NOMO-1 treated with DMSO at 0.1 percent for 48 hours (cell line): ENCODE data around the gene CDK17.

ENCODE experiments used
- DNase-seq: peaks from one replicate; lab custom pipeline; 2025; ENCODE audit not compliant: unreplicated experiment; lab: John Stamatoyannopoulos, UW

CDK17 gene

DNA sequence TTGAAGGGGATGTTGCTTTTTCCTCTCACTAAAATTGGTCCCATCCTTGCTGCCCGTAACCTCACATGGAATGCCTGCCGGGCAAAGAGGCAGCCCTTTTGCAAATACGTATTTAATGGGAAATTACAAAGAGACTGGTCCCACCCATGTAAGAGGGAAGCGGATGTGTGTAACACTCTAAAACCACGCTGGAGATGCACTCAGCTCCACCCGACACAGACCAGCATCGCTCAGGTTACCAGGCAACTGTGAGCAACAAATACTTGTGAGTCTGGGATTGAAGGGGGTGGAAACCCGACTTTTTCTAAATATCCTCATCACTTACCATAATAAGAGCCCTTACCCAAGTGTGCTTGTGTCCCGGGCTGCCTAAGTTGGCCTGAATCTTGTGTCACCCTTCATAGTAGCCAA, 158.4 kb downstream of the CDK17 start:
- DNase-seq: no peak

GRCh38 chr12:96241431-96241830, 158.8 kb downstream of the CDK17 start:
- DNase-seq: no peak

DNA sequence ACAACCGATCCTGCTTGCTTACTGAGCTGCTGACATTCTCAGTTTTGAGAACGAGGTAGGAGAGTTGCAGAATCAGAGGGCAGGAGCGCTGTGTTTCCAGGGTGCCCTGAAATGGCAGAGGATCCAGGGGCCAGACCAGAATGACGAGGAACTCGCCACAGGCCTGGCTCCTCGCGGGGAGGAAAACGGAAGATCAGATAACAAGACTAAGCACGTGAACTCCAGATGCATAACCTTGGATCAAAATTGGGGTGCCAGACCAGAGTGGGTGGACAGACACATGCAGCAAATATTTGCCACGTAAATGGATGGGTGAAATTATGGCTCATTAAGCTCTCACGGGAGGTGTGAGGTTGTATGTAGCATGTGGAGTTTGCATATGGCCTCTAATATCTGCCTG, 159.6 kb downstream of the CDK17 start:
- DNase-seq: no peak

GRCh38 chr12:96239711-96240635, 160.3 kb downstream of the CDK17 start:
- no peak for DNase-seq

DNA sequence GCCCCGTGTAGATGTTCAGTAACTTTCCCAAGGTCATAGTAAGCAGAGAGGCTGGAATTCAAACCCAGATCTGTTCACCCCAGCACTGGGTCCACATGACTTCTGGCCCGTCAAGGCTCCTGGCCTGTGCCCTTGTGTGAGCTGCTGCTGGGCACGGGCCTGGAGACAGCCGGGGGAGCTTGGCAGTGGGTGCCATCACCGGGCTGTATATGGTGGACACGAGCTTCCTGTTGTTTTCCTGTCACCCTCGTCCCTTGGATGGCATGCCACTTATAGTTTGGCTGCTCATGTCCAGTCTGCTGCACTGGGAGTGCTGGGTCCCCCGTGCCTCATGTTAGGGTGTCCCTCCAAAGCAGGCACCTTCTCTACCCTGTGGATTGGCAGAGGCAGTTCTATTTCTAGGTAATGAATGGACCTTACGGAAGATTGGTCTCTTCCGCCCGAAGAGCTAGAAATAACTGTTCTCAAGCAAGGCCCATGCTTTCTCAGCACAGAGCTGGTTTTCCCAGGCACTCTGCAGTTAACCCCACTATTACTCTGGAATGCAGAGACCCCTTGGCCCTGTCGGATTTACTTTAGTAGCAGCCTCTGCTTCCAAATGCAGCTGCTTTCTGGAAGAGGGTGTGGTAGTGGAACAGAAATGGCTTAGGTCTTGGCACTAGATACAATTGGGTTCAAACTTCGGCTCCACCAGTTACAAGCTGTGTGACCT, 161.7 kb downstream of the CDK17 start:
- DNase-seq: no peak

GRCh38 chr12:96237465-96238077, 162.7 kb downstream of the CDK17 start:
- peak; percentile 77 for DNase-seq

GRCh38 chr12:96237035-96237434, 163.2 kb downstream of the CDK17 start:
- DNase-seq: no peak

DNA sequence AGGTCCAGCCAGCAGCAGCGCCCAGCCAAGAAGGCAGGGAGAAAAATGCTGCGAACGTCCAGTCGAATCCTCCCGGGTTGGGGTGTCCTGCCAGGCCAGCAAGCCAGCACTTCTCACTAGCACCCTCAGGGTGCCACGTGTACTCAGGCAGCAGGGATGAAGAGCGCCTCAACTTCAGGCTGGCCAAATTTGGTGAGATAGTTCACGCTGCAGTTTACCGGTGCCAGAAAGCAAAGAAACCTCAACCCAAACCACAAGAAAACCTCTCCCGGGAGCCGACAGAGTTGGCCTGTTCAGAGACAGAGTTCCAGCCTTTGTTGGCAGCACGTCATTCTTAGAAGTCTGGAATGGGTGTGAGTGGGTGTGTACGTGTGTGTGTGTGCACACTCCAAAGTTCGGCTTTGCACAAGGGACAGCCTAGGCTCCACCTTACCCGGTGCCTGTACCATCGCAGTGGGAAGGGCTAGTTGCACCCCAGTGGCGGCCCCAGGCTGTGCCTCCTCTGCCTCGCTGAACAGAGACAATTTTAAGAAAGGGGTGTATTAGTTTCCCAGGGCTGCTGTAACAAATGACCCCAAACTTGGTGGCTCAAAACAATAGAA, 163.9 kb downstream of the CDK17 start:
- DNase-seq: no peak

DNA sequence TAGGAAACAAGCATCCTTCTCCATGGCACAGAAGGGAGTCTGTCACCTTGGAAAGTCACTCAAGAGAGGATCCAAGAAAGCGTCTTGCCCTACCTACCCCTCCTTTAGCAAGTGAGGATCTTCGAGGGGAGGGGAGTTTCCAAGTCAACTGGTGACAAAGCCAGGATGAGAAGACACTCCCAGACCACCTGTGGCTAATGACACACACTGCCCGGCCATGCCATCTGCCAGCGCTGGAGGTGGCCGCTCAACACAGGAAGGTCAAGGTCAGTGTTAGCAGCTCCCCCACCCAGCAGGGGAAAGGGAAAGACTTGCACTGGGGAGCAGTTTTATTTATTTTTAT, 164.8 kb downstream of the CDK17 start:
- DNase-seq: no peak

DNA sequence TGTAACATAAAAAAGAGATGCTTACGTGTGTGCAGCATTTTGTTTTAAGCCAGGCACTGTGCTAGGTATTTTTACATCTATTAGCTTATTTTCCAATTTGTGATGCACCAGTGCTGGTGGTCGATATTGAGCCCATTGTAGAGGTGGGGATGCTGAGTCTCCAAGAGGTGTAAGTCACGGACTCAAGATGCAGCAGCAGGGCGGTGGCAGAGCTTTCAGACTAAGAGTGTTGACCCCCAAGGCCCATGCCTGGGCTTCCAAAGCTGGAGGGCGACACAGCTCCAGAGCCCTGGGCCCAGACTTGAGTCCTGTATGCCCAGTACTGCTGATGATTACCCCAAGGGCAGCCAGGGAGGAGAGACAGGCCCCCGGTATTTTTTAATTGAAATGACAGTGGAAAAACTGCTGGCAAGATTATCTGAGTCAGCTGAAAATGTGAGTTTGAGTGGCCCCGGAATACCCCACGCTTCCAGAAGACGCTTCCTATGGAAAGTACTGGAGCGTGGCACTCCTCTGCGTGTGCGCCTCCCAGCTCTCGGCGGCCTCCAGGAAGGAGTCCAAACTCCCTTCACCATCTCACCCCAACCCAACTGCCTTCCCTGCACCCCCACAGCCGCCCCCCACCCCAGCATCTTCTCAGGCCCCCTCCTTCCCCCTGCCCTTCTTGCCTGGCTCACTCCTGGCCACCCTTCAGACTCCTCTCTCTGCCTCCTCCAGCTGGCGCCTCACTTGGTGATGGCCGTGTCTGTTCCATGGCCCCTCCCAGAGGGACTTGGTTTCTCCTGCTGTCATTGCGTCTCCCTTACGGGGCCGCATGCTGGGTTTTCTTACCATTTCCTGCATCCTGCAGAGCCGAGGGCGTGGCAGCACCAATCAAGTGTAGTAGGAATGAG, 165.4 kb downstream of the CDK17 start:
- no peak for DNase-seq

GRCh38 chr12:96233939-96234461, 166.2 kb downstream of the CDK17 start:
- DNase-seq: no peak

DNA sequence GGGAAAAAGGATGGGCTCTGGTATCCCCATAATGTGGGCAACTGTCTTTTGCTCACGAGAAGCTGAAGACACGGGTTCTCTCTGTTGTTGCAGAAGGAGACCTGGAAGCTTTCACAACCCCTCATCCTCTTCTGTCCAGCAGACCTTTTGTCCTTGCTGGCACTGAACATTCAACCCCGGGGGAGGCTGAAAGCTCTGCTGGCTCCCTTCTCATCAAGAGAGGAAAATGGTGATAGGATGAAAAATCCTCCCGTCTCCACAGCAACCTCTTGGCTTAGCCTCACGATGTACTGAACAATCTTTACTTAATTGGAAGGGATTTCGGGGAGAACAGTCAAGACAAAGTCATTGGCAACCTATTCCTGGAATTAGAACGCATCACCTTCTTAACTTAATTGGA, 167.1 kb downstream of the CDK17 start:
- no peak for DNase-seq

GRCh38 chr12:96230646-96231045, 169.6 kb downstream of the CDK17 start:
- no peak for DNase-seq

GRCh38 chr12:96228566-96229248, 171.5 kb downstream of the CDK17 start:
- no peak for DNase-seq
